Tibial artery (tissue), 4 donors: ENCODE data around the gene DLG1.

Experiments
- DNase-seq, 2 donors: peaks; one replicate each; pipeline ENCODE4 v3.0.0-alpha.2; 2019
- H3K27ac ChIP-seq, 2 donors: fragments of 200-600 bp; sonication (generic) in 1 of 2; 1 replicate in 1 of 2; 2 replicates in 1 of 2; pipeline ENCODE4 v1.5.1; 2018 to 2019; ENCODE audit warnings: mild to moderate bottlenecking in 1 of 2
- H3K27me3 ChIP-seq, 2 donors: fragments of 200-600 bp; sonication (generic) in 1 of 2; one replicate each; pipeline versions ENCODE4 v1.5.1 to v1.6.0; 2016 to 2019
- H3K36me3 ChIP-seq, 3 donors: fragments of 200-600 bp; sonication (generic) in 2 of 3; one replicate each; pipeline ENCODE4 v1.5.1; 2016 to 2019; ENCODE audit warnings: mild to moderate bottlenecking in 2 of 3
- H3K4me1 ChIP-seq, 4 donors: fragments of 200-600 bp; sonication (generic) in 2 of 4; 1 replicate in 3 of 4; 2 replicates in 1 of 4; pipeline ENCODE4 v1.5.1; 2016 to 2019
- H3K4me3 ChIP-seq, 2 donors: fragments of 200-600 bp; sonication (generic) in 1 of 2; 1 replicate in 1 of 2; 2 replicates in 1 of 2; pipeline ENCODE4 v1.5.1; 2018 to 2019; ENCODE audit warnings: mild to moderate bottlenecking in 2 of 2
- H3K9me3 ChIP-seq, 3 donors: fragments of 200-600 bp; sonication (generic) in 1 of 3; one replicate each; pipeline ENCODE4 v1.5.1; 2016 to 2019
- intact Hi-C: fragments of 100-400 bp; cut with DNase I; formaldehyde crosslinking; loops from one replicate; pipeline ENCODE4 v1.15.0; 2023; ENCODE audit warnings: low total_unique reads
- TF ChIP-seq, protein P1 (sequence below), 2 experiments: fragments of 200-600 bp in 1 of 2; fragments of 450-650 bp in 1 of 2; IDR thresholded peaks; one replicate each; pipeline ENCODE4 v1.5.1; 2017 to 2019; ENCODE audit warnings: antibody characterized with exemption in 2 of 2, mild to moderate bottlenecking in 1 of 2, moderate library complexity in 1 of 2

The DLG1 gene

DNA sequence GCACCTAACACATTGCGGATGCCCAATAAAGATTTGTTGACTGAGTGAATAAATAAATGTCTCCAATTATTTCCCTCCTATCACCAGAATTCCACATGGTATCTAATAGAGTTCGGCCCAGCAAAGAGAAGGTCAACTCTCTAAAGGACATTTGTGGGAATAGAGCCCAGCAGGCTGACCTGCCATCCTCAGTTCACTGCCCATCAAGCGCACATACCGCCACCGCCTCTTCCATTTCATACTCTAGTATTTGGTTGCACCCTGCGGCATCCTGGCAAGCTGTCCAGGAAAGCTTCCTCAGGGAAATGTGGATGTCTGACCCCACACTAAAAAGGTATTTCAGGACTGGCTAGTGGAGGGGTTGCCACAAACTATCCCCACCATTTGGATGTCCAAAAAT, 29.8 kb upstream of the DLG1 start:
- TF ChIP-seq, protein P1, sequence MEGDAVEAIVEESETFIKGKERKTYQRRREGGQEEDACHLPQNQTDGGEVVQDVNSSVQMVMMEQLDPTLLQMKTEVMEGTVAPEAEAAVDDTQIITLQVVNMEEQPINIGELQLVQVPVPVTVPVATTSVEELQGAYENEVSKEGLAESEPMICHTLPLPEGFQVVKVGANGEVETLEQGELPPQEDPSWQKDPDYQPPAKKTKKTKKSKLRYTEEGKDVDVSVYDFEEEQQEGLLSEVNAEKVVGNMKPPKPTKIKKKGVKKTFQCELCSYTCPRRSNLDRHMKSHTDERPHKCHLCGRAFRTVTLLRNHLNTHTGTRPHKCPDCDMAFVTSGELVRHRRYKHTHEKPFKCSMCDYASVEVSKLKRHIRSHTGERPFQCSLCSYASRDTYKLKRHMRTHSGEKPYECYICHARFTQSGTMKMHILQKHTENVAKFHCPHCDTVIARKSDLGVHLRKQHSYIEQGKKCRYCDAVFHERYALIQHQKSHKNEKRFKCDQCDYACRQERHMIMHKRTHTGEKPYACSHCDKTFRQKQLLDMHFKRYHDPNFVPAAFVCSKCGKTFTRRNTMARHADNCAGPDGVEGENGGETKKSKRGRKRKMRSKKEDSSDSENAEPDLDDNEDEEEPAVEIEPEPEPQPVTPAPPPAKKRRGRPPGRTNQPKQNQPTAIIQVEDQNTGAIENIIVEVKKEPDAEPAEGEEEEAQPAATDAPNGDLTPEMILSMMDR (IDR thresholded peaks at IDR 0.05): no peak
- H3K36me3 ChIP-seq: no peaks in the 10 kb centered on the region
- DNase-seq: no peak
- H3K9me3 ChIP-seq: no peaks in the 10 kb centered on the region
- intact Hi-C loops: no loop called here
- no peaks in the 10 kb centered on the region for H3K4me1 ChIP-seq
- H3K27me3 ChIP-seq: peaks cover 0 to 2% of the 10 kb centered on the region in 2 donors
- no peak overlapping the region for H3K27ac ChIP-seq
- H3K4me3 ChIP-seq: no peak overlapping the region

DNA sequence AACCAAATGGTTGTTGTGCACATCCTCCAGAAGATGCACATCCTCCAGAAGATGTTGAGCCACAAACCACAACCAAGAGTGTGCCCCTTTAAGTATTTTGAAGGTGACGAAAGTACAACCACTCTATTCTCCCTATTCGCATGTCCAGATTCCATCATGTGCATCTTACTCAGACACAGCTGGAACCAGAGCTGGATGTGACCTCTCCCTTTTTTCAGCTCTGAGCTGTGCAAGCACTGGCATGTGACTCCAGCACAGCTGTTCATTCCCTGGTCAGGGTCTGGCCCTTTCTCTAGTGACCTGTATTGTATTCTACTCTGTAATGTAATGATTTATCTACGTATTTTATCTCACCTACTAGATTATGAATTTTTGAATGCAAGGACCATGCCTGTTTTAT, 29.3 kb upstream of the DLG1 start:
- TF ChIP-seq, protein P1 (IDR thresholded peaks at IDR 0.05): no peak
- H3K4me3 ChIP-seq: no peak overlapping the region
- H3K4me1 ChIP-seq: no peaks in the 10 kb centered on the region
- DNase-seq: no peak
- H3K9me3 ChIP-seq: no peaks in the 10 kb centered on the region
- peaks cover 0 to 2% of the 10 kb centered on the region in 2 donors for H3K27me3 ChIP-seq
- intact Hi-C loops: no loop called here
- H3K36me3 ChIP-seq: no peaks in the 10 kb centered on the region
- H3K27ac ChIP-seq: no peak overlapping the region

DNA sequence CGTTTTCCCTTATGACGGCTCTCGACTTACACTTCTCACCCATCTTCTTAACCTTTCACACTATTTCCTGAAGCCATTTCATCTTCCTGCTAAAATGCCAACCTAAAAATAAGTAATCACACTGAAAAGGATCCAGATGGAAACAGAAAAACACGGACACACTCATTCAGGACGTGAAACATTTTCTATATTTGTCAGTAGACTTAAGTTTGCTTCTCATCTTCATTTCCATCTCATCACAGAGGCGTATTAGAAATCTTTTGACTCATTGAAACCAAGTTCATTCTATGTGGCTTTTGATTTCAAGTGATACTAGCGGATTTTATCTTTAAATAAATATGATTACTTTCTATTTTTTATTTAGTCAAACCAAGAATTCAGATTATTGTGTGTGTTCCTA, 27.4 kb upstream of the DLG1 start:
- H3K9me3 ChIP-seq: no peaks in the 10 kb centered on the region
- H3K27me3 ChIP-seq: no peaks in the 10 kb centered on the region
- H3K4me1 ChIP-seq: no peaks in the 10 kb centered on the region
- TF ChIP-seq, protein P1 (IDR thresholded peaks at IDR 0.05): no peak
- no peak for DNase-seq
- H3K4me3 ChIP-seq: no peak overlapping the region
- intact Hi-C loops: no loop called here
- no peak overlapping the region for H3K27ac ChIP-seq
- no peaks in the 10 kb centered on the region for H3K36me3 ChIP-seq

DNA sequence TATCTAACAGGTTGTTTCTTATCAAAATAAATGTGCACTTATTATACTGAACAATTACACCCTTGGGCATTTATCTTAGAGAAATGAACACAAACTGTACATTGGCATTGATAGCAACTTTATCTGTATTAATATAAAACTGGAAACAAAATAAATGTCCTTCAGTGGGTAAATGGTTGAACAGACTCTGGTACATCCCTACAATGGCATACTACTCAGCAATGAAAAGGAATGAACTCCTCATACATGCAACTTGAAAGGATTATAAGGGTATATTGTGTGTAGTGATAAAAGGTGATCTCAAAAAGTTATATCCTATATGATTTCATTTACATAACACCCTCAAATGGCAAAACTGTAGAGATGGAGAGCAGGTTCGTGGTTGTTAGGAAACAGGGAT, 23.7 kb upstream of the DLG1 start:
- Histone ChIP-seq H3K27ac (no peak overlapping the region), H3K4me1 (peaks cover 0 to 7% (median 5%) of the 10 kb centered on the region in 4 donors), H3K9me3 (no peaks in the 10 kb centered on the region), H3K27me3 (no peaks in the 10 kb centered on the region), H3K36me3 (no peaks in the 10 kb centered on the region), H3K4me3 (no peak overlapping the region)
- TF ChIP-seq, protein P1 (IDR thresholded peaks at IDR 0.05): no peak
- DNase-seq: no peak
- intact Hi-C loops: no loop called here

DNA sequence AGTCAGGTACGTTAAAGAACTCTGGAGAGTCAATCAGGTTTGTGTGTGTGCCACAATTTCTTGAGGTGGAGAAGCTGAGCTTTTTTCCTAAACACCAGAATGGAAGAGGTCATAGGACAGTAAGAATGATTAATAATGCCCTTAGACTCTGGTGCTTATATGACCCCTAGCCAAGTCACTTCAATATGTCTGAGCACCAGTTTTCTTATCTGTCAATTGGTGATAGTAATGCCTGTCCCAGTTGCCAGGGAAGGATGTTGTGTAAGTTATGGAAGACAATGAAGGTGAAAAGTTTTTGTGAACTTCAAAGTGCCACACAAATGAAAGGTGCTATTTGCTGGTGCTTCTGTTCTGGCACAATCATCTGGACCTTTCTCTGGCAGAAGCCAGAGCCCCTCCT, 22.2 kb upstream of the DLG1 start:
- H3K9me3 ChIP-seq: no peaks in the 10 kb centered on the region
- H3K4me1 ChIP-seq: peaks cover 0 to 7% (median 5%) of the 10 kb centered on the region in 4 donors
- DNase-seq: no peak
- no peaks in the 10 kb centered on the region for H3K27me3 ChIP-seq
- intact Hi-C loops: no loop called here
- no peaks in the 10 kb centered on the region for H3K36me3 ChIP-seq
- H3K4me3 ChIP-seq: no peak overlapping the region
- no peak overlapping the region for H3K27ac ChIP-seq
- TF ChIP-seq, protein P1 (IDR thresholded peaks at IDR 0.05): no peak
